ENCODE results near the gene SLC30A2. TPM values are rescaled to one million over a fixed set of nuclear protein-coding genes. Genes with fewer than 3 reads are reported as not detected.

Gene SLC30A2
- total and polyA plus RNA-seq, 10 of the 15 experiments (the other 5 are each of a cell fraction or from before 2014, with no cell fraction given) = 0.13 TPM; not detected in 9

DNA sequence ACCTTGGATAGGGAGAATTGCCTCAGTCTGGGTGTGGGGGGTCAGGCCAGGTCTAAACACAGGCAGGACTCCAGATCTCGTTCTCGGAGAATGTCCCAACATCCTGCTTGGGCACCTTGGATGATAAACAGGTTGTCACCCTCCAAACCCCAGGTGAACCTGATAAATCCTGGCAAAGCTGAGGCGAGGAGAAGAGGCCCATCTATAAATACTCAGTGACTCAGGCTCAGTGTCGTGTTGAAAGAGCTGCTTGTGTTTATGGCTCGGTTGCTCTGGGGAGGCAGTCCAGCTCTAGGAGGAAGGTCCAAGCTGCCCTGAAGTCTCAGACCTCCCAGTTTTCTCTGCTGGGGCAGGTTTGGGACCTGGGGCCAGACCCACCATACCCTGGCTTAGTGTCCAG is 37.3 kb upstream of the SLC30A2 start (continued):
- no peak for TF ChIP-seq ZBTB40 (IDR thresholded peaks at IDR 0.05; ENCODE audit: borderline replicate concordance)
- TF ChIP-seq SIX5 (IDR thresholded peaks at IDR 0.05; ENCODE audit: low read depth, low read length, severe bottlenecking) = no peak

DNA sequence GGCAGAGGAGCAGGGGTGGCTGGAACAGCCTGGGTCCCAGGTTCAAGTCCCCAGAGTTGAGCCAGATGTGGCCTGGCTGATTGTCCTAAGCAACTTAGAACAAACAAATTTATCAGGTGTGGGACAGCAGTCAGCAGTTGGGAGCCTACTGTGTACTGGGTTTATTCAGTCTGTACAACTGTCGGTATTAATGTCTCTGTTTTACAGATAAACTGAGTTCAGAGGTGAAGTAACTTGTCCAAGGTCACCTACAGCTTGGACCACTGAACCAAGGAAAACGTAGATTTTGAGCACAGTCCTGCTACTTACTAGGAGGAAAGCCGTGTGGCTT is 36.1 kb upstream of the SLC30A2 start:
- Histone ChIP-seq H4K20me1 (ENCODE audit: control insufficient read depth, insufficient read depth) (no peaks in the 10 kb centered on the region), H2AFZ (ENCODE audit: control insufficient read depth, low read depth, low read length) (no peak overlapping the region), H3K4me2 (ENCODE audit: control insufficient read depth, insufficient read depth) (no peak overlapping the region), H3K79me2 (ENCODE audit: control insufficient read depth, insufficient read depth, low read length) (no peaks in the 10 kb centered on the region), H3K36me3 (ENCODE audit: control insufficient read depth in 2 of 2, insufficient read depth in 2 of 2, low read length in 1 of 2) (no peaks in the 10 kb centered on the region), H3K27ac (ENCODE audit: control insufficient read depth, insufficient read depth) (no peak overlapping the region), H3K9me3 (replicated peaks; ENCODE audit: control insufficient read depth, insufficient read depth, low read length) (no peaks in the 10 kb centered on the region), H3K4me3 (no peak overlapping the region), H3K9ac (ENCODE audit: control insufficient read depth, insufficient read depth, low read length) (no peak overlapping the region), H3K4me1 (ENCODE audit: control insufficient read depth, insufficient read depth, low read length) (no peaks in the 10 kb centered on the region), H3K27me3 (replicated peaks in 1 of 2; ENCODE audit: control insufficient read depth in 2 of 2, insufficient read depth in 2 of 2, low read length in 1 of 2) (no peaks in the 10 kb centered on the region; a peak in 2 of 4 replicates)
- FAIRE-seq (no peak), ATAC-seq (no peak), DNase-seq (ENCODE audit: low read depth, low spot score) (no peak)
- no TSS peak for BruUV-seq (replicated peaks)
- ChIA-PET POLR2A (no interaction called here), RAD21 (ENCODE audit: unreplicated experiment) (no interaction called here), SMC1A (ENCODE audit: uncharacterized antibody, unreplicated experiment) (no interaction called here), CTCF (no interaction called here)
- WGBS (ENCODE audit: insufficient coverage, insufficient replicate concordance, low lambda C conversion rate, missing lambda C conversion rate) = 13% methylated on average over 3 of the region's 3 CpGs
- intact Hi-C loops (cut with micrococcal nuclease; ENCODE audit: unreplicated experiment) (no loop called here), in situ Hi-C loops (cut with MboI) (no loop called here)
- TF ChIP-seq, protein P1, sequence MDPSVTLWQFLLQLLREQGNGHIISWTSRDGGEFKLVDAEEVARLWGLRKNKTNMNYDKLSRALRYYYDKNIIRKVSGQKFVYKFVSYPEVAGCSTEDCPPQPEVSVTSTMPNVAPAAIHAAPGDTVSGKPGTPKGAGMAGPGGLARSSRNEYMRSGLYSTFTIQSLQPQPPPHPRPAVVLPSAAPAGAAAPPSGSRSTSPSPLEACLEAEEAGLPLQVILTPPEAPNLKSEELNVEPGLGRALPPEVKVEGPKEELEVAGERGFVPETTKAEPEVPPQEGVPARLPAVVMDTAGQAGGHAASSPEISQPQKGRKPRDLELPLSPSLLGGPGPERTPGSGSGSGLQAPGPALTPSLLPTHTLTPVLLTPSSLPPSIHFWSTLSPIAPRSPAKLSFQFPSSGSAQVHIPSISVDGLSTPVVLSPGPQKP (IDR thresholded peaks at IDR 0.05; ENCODE audit: low read depth, low read length) = no peak
- TF ChIP-seq, protein P2, sequence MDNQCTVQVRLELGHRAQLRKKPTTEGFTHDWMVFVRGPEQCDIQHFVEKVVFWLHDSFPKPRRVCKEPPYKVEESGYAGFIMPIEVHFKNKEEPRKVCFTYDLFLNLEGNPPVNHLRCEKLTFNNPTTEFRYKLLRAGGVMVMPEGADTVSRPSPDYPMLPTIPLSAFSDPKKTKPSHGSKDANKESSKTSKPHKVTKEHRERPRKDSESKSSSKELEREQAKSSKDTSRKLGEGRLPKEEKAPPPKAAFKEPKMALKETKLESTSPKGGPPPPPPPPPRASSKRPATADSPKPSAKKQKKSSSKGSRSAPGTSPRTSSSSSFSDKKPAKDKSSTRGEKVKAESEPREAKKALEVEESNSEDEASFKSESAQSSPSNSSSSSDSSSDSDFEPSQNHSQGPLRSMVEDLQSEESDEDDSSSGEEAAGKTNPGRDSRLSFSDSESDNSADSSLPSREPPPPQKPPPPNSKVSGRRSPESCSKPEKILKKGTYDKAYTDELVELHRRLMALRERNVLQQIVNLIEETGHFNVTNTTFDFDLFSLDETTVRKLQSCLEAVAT (IDR thresholded peaks at IDR 0.05) = no peak
- no peak for TF ChIP-seq NFYA (IDR thresholded peaks at IDR 0.05; ENCODE audit: borderline replicate concordance, low read depth, low read length)
- TF ChIP-seq ZBTB33 (IDR thresholded peaks at IDR 0.05) = no peak
- TF ChIP-seq, protein P3, sequence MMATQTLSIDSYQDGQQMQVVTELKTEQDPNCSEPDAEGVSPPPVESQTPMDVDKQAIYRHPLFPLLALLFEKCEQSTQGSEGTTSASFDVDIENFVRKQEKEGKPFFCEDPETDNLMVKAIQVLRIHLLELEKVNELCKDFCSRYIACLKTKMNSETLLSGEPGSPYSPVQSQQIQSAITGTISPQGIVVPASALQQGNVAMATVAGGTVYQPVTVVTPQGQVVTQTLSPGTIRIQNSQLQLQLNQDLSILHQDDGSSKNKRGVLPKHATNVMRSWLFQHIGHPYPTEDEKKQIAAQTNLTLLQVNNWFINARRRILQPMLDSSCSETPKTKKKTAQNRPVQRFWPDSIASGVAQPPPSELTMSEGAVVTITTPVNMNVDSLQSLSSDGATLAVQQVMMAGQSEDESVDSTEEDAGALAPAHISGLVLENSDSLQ (IDR thresholded peaks at IDR 0.05) = no peak
- TF ChIP-seq LARP7 (IDR thresholded peaks at IDR 0.05) = no peak
- TF ChIP-seq CHD4 (IDR thresholded peaks at IDR 0.05) = no peak
- no peak for TF ChIP-seq CREM (IDR thresholded peaks at IDR 0.05; ENCODE audit: low read depth)
- no peak for TF ChIP-seq CEBPB (IDR thresholded peaks at IDR 0.05; ENCODE audit: borderline replicate concordance in 1 of 2, low read depth in 2 of 2, low read length in 2 of 2)
- no peak for TF ChIP-seq ZNF207 (IDR thresholded peaks at IDR 0.05; ENCODE audit: borderline replicate concordance)
